ENCODE data around the gene RIN1.

DNA sequence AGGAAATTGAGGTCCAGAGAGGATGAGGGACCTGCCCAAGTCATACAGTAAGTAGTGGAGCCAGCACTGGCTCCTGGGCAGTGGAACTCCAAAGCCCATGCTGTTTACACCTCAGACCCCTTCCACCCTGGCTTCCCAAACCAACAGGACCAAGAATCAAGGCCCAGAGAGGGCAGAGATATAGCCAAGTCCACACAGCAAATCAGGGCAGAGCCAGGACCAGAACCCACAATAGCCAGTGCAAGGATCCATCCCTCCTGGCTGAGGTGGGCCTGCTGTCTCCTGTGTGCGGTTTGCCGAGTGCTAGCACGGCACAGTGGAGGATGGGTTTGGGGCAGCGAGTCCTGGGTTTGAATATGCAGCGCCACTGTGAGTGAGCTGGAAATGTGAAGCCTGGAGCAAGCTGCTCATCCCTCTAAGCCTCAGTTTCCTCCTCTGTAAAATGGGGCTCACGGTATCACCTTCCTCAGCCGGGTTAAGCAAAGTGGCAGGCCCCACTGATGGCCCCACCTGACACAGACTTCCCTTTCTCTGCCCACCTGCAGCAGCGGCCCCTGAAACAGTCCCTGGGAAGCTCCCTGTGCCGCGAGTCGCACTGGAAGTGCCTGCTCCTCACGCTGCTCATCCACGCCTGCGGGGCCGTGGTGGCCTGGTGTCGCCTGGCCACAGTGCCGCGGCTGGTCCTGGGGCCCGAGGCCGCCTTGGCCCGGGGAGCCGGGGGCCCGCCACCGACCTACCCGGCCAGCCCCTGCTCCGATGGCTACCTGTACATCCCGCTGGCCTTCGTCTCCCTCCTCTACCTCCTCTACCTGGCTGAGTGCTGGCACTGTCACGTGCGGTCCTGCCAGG, 42.2 kb downstream of the RIN1 start:
- TF ChIP-seq, protein P1, sequence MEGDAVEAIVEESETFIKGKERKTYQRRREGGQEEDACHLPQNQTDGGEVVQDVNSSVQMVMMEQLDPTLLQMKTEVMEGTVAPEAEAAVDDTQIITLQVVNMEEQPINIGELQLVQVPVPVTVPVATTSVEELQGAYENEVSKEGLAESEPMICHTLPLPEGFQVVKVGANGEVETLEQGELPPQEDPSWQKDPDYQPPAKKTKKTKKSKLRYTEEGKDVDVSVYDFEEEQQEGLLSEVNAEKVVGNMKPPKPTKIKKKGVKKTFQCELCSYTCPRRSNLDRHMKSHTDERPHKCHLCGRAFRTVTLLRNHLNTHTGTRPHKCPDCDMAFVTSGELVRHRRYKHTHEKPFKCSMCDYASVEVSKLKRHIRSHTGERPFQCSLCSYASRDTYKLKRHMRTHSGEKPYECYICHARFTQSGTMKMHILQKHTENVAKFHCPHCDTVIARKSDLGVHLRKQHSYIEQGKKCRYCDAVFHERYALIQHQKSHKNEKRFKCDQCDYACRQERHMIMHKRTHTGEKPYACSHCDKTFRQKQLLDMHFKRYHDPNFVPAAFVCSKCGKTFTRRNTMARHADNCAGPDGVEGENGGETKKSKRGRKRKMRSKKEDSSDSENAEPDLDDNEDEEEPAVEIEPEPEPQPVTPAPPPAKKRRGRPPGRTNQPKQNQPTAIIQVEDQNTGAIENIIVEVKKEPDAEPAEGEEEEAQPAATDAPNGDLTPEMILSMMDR (IDR thresholded peaks at IDR 0.05): no peak
- TF ChIP-seq POLR2A (IDR thresholded peaks at IDR 0.05): no peak

Data from heart left ventricle (tissue), 13 donors.